ENCODE results near the gene SNORC. TPM values are rescaled to one million over a fixed set of nuclear protein-coding genes. Genes with fewer than 3 reads are reported as not detected.

Gene SNORC
- total RNA-seq, 2 experiments from 2014 or later = 1.5 to 2.4 TPM

- H3K9me3 Mint-ChIP-seq = peaks cover 21% of the 10 kb centered on the region
- H3K36me3 Mint-ChIP-seq = no peaks in the 10 kb centered on the region
Measured at GRCh38 chr2:232908695-232909094, 38.6 kb downstream of the SNORC start.

GRCh38 chr2:232910376-232910775 is 40.3 kb downstream of the SNORC start:
- Mint-ChIP-seq H3K4me1 (no peaks in the 10 kb centered on the region), H3K4me3 (no peak overlapping the region), H3K27me3 (peaks cover 38% of the 10 kb centered on the region)

More at GRCh38 chr2:232908695-232909094, 38.6 kb downstream of the SNORC start:
- no peak for DNase-seq
- peaks cover 30% of the 10 kb centered on the region for H3K27me3 Mint-ChIP-seq
- no peak overlapping the region for H3K4me3 Mint-ChIP-seq
- H3K27ac Mint-ChIP-seq = no peak overlapping the region
- no peaks in the 10 kb centered on the region for H3K4me1 Mint-ChIP-seq

GRCh38 chr2:232911712-232912277 is 41.7 kb downstream of the SNORC start:
- no peak overlapping the region for H3K4me3 Mint-ChIP-seq
- DNase-seq = no peak
- H3K4me1 Mint-ChIP-seq = no peaks in the 10 kb centered on the region
- peaks cover 40% of the 10 kb centered on the region for H3K27me3 Mint-ChIP-seq
- H3K36me3 Mint-ChIP-seq = no peaks in the 10 kb centered on the region
- no peak overlapping the region for H3K27ac Mint-ChIP-seq
- peaks cover 21% of the 10 kb centered on the region for H3K9me3 Mint-ChIP-seq

More at GRCh38 chr2:232910376-232910775, 40.3 kb downstream of the SNORC start:
- DNase-seq = no peak
- no peak overlapping the region for H3K27ac Mint-ChIP-seq
- peaks cover 21% of the 10 kb centered on the region for H3K9me3 Mint-ChIP-seq
- H3K36me3 Mint-ChIP-seq = no peaks in the 10 kb centered on the region

GRCh38 chr2:232913903-232914302 is 43.8 kb downstream of the SNORC start:
- H3K4me3 Mint-ChIP-seq = no peak overlapping the region
- no peaks in the 10 kb centered on the region for H3K4me1 Mint-ChIP-seq
- DNase-seq = no peak
- no peak overlapping the region for H3K27ac Mint-ChIP-seq
- no peaks in the 10 kb centered on the region for H3K36me3 Mint-ChIP-seq
- H3K27me3 Mint-ChIP-seq = peaks cover 56% of the 10 kb centered on the region
- peaks cover 21% of the 10 kb centered on the region for H3K9me3 Mint-ChIP-seq

GRCh38 chr2:232919141-232919540 is 49.1 kb downstream of the SNORC start:
- Mint-ChIP-seq H3K27me3 (peaks cover 43% of the 10 kb centered on the region), H3K9me3 (no peaks in the 10 kb centered on the region), H3K36me3 (no peaks in the 10 kb centered on the region), H3K4me3 (no peak overlapping the region), H3K4me1 (no peaks in the 10 kb centered on the region), H3K27ac (no peak overlapping the region)
- no peak for DNase-seq

- no peaks in the 10 kb centered on the region for H3K9me3 Mint-ChIP-seq
- no peaks in the 10 kb centered on the region for H3K4me1 Mint-ChIP-seq
- DNase-seq = no peak
- H3K27ac Mint-ChIP-seq = no peak overlapping the region
- no peak overlapping the region for H3K4me3 Mint-ChIP-seq
- peaks cover 49% of the 10 kb centered on the region for H3K27me3 Mint-ChIP-seq
- no peaks in the 10 kb centered on the region for H3K36me3 Mint-ChIP-seq
Measured at GRCh38 chr2:232920055-232920454, 50.0 kb downstream of the SNORC start.

- peaks cover 52% of the 10 kb centered on the region for H3K27me3 Mint-ChIP-seq
- H3K36me3 Mint-ChIP-seq = no peaks in the 10 kb centered on the region
- H3K4me3 Mint-ChIP-seq = no peak overlapping the region
- DNase-seq = no peak
- H3K27ac Mint-ChIP-seq = no peak overlapping the region
- H3K9me3 Mint-ChIP-seq = no peaks in the 10 kb centered on the region
- H3K4me1 Mint-ChIP-seq = no peaks in the 10 kb centered on the region
Measured at GRCh38 chr2:232920760-232921159, 50.7 kb downstream of the SNORC start.

GRCh38 chr2:232924433-232924832 is 54.4 kb downstream of the SNORC start:
- H3K36me3 Mint-ChIP-seq = no peaks in the 10 kb centered on the region
- H3K4me1 Mint-ChIP-seq = peaks cover 7% of the 10 kb centered on the region
- H3K4me3 Mint-ChIP-seq = no peak overlapping the region
- no peaks in the 10 kb centered on the region for H3K9me3 Mint-ChIP-seq
- peaks cover 55% of the 10 kb centered on the region for H3K27me3 Mint-ChIP-seq
- DNase-seq = no peak
- no peak overlapping the region for H3K27ac Mint-ChIP-seq

- H3K4me1 Mint-ChIP-seq = peaks cover 7% of the 10 kb centered on the region
- H3K27me3 Mint-ChIP-seq = peaks cover 61% of the 10 kb centered on the region
- no peaks in the 10 kb centered on the region for H3K9me3 Mint-ChIP-seq
- DNase-seq = no peak
- no peak overlapping the region for H3K27ac Mint-ChIP-seq
- H3K4me3 Mint-ChIP-seq = no peak overlapping the region
- no peaks in the 10 kb centered on the region for H3K36me3 Mint-ChIP-seq
Measured at GRCh38 chr2:232925153-232925820, 55.2 kb downstream of the SNORC start.

GRCh38 chr2:232925821-232926156 is 55.7 kb downstream of the SNORC start:
- Mint-ChIP-seq H3K4me1 (peaks cover 7% of the 10 kb centered on the region), H3K36me3 (no peaks in the 10 kb centered on the region), H3K9me3 (no peaks in the 10 kb centered on the region), H3K27ac (no peak overlapping the region), H3K27me3 (peaks cover 62% of the 10 kb centered on the region), H3K4me3 (no peak overlapping the region)
- no peak for DNase-seq

- peaks cover 69% of the 10 kb centered on the region for H3K27me3 Mint-ChIP-seq
Measured at GRCh38 chr2:232926431-232926939, 56.4 kb downstream of the SNORC start.

GRCh38 chr2:232927032-232927792 is 57.1 kb downstream of the SNORC start:
- H3K36me3 Mint-ChIP-seq = no peaks in the 10 kb centered on the region
- DNase-seq = no peak
- peaks cover 76% of the 10 kb centered on the region for H3K27me3 Mint-ChIP-seq
- H3K4me1 Mint-ChIP-seq = peaks cover 7% of the 10 kb centered on the region
- H3K27ac Mint-ChIP-seq = no peak overlapping the region
- H3K4me3 Mint-ChIP-seq = peak overlapping the region; percentile 56
- H3K9me3 Mint-ChIP-seq = no peaks in the 10 kb centered on the region

More at GRCh38 chr2:232926431-232926939, 56.4 kb downstream of the SNORC start:
- no peak for DNase-seq
- Mint-ChIP-seq H3K27ac (no peak overlapping the region), H3K4me1 (peaks cover 7% of the 10 kb centered on the region), H3K9me3 (no peaks in the 10 kb centered on the region), H3K4me3 (peak overlapping the region; percentile 56), H3K36me3 (no peaks in the 10 kb centered on the region)

GRCh38 chr2:232927793-232928550 is 57.9 kb downstream of the SNORC start:
- Mint-ChIP-seq H3K4me1 (peaks cover 7% of the 10 kb centered on the region), H3K9me3 (no peaks in the 10 kb centered on the region), H3K27ac (no peak overlapping the region), H3K4me3 (no peak overlapping the region), H3K36me3 (no peaks in the 10 kb centered on the region), H3K27me3 (peaks cover 76% of the 10 kb centered on the region)
- peak; percentile 29 for DNase-seq
